T follicular helper cell (primary cell): ENCODE data around the gene ATP6V0E2.

Experiments
- DNase-seq: peaks from one replicate; pipeline ENCODE4 v3.0.0-alpha.2; 2020; ENCODE audit warnings: low read depth

ATP6V0E2 gene

DNA sequence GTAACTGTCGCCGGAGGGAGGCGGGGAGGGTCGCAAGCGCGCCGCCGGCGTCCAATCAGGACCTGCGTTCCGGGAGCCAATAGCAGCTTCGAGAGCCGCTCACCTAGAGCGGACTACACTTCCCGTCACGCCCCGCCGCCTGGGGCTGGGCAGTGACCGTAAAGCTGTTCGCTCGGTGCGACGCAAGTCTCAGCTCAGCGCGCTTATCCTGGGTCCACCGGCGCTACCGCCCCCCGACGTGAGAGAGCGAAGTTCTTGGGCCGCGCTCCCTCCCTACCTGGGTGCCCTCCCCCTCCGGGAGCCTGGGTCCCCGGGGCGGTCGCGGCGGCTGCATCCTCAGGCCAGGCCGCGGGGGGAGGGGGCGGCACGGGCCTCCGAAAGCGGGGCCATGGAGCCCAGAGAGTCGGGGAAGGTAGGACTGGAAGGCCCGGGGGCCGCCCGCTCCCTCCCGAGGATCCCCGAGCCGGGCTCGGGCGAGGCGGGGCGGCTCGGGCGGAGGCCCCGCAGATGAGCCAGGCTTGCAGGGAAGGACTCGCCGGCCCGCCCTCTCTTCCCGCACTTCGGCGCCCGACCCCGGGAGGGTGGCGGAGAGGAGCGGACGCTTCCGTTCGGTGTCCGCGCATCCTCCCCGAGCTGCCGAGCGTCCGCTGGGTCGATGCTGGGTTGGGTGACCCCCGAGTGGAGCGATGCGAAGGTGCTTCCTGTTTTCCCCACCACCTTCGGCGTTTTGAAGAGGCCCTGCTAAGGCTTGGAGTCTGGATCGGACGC is 35.4 kb upstream of the ATP6V0E2 start, which contains the start of gene ZNF862:
TSS of gene ZNF862 (plus strand) at position 152 of the 768 bp plus-strand sequence. CDS start at position 389, 237 bp downstream.
- DNase-seq, result peak; percentile 95

DNA sequence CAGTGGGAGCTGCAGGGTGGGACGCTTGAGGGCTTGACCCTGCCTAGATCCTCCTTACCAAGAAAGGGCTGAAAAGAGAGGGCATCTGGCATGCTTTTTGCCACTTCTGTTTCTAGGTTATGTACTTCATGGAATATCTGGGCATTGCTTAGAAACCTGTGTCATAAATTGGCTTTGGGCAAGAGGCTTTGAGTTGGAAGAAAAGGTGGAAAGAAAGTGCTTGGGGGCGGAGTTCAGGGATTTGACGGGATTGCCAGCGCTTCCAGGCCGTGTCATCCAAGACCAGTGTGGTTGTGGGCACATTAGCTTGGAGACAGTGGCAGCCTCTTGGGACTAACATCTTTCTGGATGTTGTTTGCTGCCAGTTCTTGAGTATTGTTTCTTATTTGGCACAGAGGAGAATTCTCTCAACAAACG is 34.8 kb upstream of the ATP6V0E2 start:
- no peak for DNase-seq

DNA sequence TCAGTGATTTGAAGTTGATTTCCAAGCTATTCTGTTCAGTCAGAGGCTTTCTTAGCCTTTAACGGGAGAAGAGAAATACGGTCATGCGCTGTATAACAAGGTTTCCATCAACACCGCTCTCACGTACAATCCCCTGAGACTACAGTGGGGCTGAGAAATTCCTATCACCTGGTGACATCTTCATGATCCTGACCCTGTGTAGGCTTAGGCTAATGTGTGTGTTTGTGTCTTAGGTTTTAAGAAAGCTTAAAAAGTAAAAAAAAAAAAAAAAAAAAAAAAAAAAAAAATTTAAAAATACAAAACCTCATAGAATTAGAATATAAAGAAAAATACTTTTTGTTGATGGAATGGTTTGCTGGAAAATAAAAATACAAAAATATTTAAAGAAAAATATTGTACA is 33.8 kb upstream of the ATP6V0E2 start:
- no peak for DNase-seq

DNA sequence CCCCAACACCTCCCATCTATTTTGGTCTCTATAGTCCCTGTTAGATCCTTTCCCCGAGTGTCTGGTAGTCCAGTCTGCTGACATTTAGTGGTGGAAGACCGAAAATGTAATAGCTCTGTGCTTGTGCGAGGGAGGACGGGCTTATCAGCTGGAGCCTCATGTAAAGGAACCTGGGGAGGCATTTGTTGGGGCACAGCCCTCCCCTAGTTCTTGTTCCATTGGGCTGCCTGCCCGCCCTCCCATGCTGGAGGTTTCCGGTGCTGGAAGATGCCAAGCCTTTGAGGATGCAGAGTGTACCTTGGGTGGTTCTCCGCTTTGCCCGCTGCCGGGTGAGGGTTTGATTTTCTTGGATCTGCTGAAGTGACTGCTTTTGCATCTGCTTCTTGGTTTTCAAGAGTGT is 30.2 kb upstream of the ATP6V0E2 start:
- no peak for DNase-seq

DNA sequence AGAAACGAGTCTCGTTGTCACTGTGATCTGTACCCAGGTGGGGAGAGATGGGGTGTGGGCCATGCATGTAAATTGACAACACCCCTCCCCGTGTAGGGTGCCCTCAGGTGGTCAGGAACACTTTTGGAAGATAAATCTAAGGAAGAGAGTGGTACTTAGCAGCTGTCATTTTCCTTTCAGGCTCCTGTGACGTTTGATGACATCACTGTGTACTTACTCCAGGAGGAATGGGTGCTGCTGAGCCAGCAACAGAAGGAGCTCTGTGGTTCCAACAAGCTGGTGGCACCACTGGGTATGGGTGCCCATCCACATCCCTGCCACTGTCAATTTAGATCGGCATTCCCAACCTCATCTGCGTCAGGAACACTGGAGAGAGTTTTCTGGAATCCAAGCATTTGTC is 29.3 kb upstream of the ATP6V0E2 start:
- no peak for DNase-seq

DNA sequence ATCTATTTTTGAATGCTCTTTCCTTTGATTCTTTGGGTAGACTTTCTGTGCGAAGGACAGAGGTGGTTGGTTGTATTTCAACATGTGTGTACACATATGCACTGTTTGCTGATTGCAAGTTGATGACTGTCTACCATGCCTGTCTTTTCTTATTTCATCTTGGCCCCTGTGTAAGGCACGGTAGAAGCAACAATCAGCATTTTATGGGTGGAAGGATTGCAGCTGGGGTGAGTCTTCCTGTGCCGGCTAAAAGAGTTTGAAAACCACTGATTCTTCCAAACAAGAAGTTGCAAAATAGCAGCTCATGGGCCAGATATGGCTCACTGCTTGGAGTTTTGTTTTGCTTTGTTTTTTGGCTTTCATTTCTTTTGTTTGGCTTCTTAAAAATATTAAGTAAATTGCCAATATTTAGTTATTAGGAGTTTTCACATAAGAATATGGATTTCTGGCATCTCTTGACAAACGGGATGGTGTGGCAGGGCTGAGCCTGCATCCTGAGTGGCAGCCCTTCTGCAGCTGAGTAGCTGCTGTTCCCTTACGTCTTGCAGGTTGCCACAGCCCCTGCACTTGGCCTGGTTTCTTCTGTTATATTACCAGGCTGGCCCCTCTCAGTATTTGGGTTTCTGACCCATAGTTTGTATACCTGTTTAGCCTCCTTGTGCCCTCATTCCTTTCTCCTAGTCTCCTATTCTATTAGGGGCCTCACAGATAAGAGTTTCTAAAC is 28.4 kb upstream of the ATP6V0E2 start:
- no peak for DNase-seq

DNA sequence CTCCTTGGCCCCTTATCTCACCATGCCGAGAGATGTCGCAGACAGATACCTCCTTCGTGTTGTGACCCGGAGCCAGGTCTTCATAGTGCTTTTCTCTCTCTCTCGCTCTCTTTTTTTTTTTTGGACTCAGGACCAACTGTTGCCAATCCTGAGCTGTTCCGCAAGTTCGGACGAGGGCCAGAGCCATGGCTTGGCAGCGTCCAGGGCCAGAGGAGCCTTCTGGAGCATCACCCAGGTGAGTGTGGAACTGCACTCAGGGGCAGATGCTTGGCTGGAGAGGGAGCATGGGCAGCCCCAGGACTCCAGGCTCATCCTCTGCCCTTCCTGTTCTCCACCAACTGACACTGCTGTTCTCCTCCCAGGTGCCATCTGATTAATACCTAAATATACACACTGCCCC is 27.7 kb upstream of the ATP6V0E2 start:
- no peak for DNase-seq

DNA sequence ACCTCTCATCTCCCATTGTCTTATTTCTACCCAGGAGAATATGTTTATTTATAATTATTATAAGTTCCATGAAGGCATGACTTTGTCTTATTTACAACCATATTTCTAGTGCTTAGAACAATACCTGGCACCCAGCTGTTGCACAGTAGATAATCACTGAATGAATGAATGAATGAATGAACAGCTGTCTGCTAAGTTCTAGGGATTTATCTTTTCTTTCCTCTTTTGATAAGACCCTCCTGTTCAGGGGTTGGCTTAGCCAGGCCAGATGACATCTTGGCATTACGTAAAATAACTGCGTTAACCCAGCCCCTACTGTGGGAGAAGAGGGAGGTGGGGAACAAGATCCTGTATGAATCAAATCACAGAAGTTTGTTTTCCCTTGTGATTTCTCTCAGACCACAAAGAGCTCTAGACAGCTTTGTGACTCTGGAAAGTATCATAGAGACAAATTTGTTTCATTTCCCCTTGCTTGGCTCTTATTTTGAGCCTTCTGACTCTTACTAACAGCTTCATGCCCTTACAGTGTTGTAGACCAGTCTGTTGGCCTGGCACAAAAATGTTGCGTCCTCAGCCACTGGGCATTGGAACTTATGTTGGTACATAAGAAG is 27.2 kb upstream of the ATP6V0E2 start:
- DNase-seq, result no peak

DNA sequence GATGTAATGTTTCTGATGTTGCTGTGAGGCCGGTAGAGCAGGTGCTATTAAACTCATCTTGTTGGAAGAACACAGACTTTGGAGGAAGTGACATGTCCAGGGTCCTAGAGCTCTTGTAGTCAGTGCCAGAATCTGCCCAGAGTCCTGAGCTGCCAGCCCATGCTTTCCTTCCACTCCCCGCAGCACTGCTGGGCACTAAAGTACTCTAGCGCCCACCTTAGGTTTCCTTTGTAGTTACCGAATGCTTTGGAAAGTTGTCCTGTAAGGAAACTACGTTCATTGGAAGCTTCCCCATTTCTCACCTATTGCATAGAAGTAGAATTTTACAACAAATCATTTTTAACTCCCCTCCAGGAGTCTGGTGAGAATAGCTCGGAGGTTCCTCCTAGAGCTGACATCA is 24.6 kb upstream of the ATP6V0E2 start:
- DNase-seq, result no peak

DNA sequence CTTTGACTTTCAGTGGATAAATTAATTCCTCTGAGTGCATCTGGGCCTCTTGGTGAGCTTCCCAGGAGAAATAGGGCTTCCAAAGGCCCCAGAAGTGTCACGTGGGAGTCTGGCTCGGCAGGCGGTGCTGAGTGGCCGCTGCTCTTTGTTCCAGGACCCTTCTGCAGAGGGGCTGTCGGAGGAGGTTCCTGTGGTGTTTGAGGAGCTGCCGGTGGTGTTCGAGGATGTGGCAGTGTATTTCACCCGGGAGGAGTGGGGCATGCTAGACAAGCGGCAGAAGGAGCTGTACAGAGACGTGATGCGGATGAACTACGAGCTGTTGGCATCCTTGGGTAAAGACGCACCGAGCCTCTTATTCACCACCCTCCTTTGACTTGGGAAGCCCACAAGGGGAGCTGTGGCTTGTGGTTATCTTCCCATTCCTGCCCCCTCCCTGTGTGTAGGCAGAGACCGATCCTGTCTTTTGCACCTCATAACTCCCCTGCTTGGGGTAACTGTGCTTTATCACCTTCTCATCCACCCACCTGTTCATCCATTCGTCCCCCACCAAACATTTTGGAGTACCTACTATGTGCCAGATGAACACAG is 23.7 kb upstream of the ATP6V0E2 start:
- no peak for DNase-seq

DNA sequence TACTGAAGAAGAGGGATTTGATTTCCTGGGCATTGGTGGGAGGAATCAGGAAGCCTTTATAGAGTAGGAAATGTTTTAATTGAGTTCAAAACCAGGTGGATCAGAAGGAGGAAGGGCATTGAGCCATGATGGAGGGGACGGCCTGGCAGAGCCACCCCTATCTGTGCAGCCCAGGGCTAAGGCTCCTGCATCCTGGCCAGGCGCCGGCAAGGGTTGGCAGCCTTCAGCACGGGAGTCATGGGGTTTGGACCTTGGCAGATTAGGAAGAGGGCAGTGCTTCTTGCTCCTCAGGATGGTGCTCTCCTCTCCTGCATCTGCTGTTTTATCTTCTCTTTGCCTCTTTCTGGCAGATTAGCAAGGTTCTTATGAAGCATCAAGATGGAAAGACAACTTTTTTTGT is 23.1 kb upstream of the ATP6V0E2 start:
- no peak for DNase-seq

DNA sequence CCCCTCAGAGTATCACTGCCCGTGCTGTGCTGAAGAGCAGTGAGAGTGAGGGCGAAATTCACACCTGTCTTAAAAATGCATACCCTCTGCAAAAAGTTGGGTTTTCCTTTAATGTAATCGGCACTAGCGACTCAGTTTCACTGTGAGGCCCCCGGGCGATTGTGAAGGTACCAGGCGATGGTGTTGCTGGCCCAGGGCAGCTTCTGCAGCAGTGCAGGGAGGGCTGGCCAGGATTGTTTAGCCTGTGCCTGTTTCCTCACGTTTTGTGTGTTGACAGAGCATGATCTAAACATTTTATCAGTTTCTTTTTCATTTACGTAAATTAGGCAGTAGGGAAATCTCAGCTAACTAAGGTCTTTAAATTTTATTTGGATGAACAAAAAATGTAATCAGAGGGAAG is 22.3 kb upstream of the ATP6V0E2 start:
- no peak for DNase-seq

DNA sequence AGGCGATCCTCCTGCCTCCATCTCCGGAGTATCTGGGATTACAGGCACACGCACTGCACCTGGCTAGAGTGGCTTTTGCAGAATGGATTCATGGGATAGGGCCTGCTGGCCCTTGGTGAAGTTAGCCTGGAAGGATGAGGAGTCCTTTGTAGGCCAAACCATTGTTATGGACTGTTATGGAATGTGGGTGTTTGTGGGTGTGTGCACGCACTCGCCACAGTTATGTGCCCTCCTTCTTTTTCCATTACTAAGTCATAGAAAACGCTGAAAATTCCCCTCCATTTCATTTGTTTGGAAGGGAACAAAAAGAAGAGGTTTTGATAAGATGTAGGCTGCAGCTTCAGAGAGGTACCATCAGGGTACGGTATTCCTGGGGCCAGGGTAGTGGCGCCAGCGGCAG is 20.6 kb upstream of the ATP6V0E2 start:
- no peak for DNase-seq

DNA sequence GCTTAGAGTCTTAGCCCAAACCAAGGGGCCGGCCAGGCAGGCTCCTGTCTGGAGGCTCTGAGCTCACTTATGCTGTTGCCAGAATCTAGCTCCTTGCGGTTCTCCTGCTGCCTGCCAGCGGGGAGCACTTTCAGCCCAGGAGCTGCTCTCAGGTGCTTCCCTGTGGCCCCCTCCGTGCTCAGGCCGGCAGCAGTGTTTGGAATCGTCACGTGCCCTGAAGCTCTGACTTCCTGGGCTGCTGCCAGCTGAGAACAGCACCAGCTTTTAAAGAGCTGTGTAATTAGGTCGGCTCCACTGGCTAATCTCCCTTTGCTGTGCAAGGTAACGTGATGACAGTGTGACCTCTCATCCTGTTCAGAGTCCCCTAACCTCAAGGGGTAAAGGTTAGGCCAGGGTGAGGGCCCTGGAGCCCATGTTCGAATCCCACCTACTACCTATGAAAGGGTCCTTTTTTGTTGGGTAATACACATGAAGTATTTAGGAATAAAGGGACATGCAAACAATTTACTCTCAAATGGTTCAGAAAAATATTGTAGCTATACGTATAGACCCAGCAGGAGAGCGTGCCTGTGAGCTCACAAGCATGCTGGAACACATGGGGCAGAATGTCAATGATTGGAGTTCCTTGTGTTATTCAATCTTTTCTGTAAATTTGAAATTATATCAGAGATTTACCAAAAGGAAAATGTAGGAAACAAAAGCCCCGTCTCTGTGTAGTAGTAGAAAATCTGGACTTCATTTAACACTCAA is 19.0 kb upstream of the ATP6V0E2 start:
- peak; percentile 44 for DNase-seq

DNA sequence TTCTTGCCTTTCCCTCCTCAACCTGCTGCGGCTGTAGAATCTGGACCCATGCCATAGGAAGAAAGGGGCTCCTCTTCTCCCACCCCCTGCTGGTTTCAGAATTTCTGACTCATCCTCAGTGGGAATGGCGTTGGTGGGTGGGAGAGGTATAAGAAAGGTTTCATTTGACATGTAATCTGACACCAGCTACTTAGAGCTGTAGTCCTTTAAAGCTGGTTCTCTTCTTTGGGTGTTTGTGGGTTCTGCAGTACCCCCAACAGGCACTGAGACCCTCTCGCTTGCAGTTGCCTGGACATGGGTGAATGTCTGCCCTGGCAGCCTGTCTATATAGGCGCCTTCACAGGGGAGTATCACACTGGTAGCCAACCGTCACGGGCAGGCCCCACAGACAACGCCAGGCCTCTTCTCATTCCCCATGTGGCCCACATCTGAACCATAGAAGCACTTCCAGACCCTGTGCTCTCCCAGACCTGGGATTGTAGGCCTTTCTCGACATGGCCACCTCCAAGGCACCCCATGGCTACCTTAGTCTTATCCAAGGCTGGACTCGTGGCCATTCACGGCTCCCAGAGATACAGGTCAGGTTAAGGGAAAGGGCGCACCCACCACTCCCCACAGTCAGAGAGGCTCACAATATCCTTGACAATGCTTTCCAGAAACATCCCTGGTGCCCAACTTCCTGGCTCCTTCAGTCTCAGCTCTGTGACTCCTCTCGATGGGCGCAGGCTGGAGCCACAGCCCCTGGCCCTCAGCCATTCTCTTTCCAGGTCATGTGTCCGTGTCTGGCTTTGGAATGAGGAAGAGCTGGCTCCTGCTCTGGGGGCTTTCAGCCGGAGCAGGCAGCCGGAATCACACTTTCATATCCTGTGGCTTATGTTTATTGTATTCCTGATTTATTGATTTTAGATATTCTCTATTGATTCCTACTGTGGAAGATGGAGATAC is 18.1 kb upstream of the ATP6V0E2 start:
- DNase-seq, result no peak

DNA sequence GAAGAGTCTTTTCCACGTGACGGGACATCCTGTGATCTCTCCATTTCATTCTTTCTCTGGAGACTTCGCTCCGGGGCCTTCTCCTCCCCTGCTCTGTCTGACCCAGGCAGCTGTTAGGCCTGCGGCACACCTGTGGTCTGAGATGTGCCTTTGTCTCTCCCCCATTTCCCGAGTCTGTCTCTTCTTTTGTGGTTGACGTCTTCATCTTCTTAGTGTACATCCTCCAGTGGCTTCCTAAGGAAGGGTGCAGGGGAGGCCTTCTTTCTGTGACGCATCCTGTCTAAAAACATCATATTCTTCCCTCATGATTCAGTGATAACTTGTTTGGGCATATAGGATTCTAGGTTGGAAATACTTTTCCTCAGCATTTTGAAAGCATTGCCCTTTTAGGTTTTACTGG is 17.2 kb upstream of the ATP6V0E2 start:
- peak; percentile 21 for DNase-seq

DNA sequence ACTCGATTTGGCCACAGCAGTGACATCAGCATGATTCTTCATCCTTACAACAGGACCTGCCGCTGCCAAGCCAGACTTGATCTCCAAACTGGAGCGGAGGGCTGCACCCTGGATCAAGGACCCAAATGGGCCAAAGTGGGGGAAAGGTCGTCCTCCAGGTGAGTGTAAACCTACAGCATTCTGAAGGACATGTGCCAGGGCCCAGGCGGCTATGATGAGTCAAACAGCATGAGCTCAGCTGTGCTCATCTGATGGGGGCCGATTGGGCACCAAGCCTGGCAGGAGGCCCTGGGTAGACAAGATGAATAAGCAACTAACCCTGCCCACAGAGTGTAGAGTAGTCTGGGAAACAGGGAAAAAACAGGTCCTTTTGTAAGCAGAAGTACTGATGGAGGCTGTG is 14.4 kb upstream of the ATP6V0E2 start:
- DNase-seq, result no peak

DNA sequence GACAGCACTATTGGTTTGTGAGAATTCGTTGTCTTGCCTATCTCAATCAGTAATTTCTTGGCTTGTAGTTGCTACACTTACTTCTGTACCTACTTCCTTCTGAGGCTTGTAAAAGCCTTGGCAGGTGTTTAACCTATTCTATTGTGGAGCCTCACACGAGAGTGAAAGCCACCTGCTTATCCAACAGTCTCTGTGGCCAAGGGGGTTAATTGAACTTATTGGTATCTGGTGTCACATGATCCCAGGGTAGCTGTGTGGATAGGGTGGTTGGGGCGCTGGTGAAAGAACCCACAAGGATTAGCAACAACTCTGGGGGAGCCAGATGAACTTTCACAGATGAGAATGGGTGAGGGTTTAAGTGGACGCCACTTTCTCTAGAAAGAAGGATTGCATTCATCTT is 13.9 kb upstream of the ATP6V0E2 start:
- DNase-seq, result no peak

DNA sequence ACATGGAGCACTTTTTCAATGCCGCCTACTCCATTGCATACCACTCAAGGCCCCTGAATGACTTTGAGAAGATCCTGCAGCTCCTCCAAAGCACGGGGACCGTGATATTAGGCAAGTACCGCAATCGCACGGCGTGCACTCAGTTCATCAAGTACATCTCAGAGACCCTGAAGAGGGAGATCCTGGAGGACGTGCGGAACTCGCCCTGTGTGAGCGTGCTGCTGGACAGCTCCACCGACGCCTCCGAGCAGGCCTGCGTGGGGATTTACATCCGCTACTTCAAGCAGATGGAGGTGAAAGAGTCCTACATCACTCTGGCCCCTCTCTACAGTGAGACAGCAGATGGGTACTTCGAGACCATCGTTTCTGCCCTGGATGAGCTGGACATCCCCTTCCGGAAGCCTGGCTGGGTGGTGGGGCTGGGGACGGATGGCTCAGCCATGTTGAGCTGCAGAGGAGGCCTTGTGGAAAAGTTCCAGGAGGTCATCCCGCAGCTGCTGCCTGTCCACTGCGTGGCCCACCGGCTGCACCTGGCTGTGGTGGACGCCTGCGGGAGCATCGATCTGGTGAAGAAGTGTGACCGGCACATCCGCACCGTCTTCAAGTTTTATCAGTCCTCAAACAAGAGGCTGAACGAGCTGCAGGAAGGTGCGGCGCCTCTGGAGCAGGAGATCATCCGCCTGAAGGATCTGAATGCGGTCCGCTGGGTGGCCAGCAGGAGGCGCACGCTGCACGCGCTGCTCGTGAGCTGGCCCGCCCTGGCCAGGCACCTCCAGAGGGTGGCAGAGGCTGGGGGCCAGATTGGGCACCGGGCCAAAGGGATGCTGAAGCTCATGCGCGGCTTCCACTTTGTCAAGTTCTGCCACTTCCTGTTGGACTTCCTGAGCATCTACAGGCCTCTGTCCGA is 12.7 kb upstream of the ATP6V0E2 start:
- DNase-seq, result no peak

DNA sequence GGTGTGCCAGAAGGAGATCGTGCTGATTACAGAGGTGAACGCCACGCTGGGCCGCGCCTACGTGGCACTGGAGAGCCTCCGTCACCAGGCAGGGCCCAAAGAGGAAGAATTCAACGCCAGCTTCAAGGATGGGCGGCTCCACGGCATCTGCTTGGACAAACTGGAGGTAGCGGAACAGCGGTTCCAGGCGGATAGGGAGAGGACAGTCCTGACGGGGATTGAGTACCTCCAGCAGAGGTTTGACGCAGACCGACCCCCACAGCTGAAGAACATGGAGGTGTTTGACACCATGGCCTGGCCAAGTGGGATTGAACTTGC is 12.1 kb upstream of the ATP6V0E2 start:
- no peak for DNase-seq
